H9 (cell line): ENCODE results near the gene CISD3. TPM values are rescaled to one million over a fixed set of nuclear protein-coding genes. Genes with fewer than 3 reads are reported as not detected.

ENCODE experiments used
- DNase-seq: peaks from one replicate; pipeline ENCODE4 v3.0.0-alpha.2; 2017
- H2AFZ ChIP-seq: one replicate; pipeline ENCODE4 v1.6.1; 2013; ENCODE audit warnings: mild to moderate bottlenecking, low read length, control low read depth, moderate library complexity
- H2AK5ac ChIP-seq: 2 replicates; pipeline ENCODE4 v1.6.1; 2013; ENCODE audit warnings: low read length, control low read depth, mixed read lengths; ENCODE audit not compliant: insufficient read length
- H2BK120ac ChIP-seq: one replicate; pipeline ENCODE4 v1.6.1; 2013; ENCODE audit warnings: low read depth, mild to moderate bottlenecking, low read length, control low read depth, inconsistent platforms; ENCODE audit not compliant: poor library complexity, severe bottlenecking
- H2BK12ac ChIP-seq: 2 replicates; pipeline ENCODE4 v1.6.1; 2013; ENCODE audit warnings: low read length, control low read depth, mixed read lengths, low read depth; ENCODE audit not compliant: insufficient read length
- H2BK15ac ChIP-seq: 2 replicates; pipeline ENCODE4 v1.6.1; 2013; ENCODE audit warnings: low read depth, low read length, control low read depth
- H2BK20ac ChIP-seq: one replicate; pipeline ENCODE4 v1.6.1; 2013; ENCODE audit warnings: low read depth, mild to moderate bottlenecking, low read length, control low read depth, inconsistent platforms; ENCODE audit not compliant: poor library complexity, severe bottlenecking
- H2BK5ac ChIP-seq: 2 replicates; pipeline ENCODE4 v1.6.1; 2013; ENCODE audit warnings: low read length, control low read depth, mixed read lengths; ENCODE audit not compliant: insufficient read length
- H3K14ac ChIP-seq: 2 replicates; pipeline ENCODE4 v1.6.1; 2013; ENCODE audit warnings: low read length, control low read depth; ENCODE audit not compliant: insufficient read depth
- H3K18ac ChIP-seq: 2 replicates; pipeline ENCODE4 v1.6.1; 2013; ENCODE audit warnings: low read depth, mild to moderate bottlenecking, mixed read lengths, low read length, control low read depth; ENCODE audit not compliant: insufficient read length
- H3K23ac ChIP-seq: 2 replicates; pipeline ENCODE4 v1.6.1; 2013; ENCODE audit warnings: low read length, control low read depth, mixed read lengths, low read depth; ENCODE audit not compliant: insufficient read length
- H3K23me2 ChIP-seq: 2 replicates; pipeline ENCODE4 v1.6.1; 2013; ENCODE audit warnings: low read depth, mild to moderate bottlenecking, mixed read lengths, low read length, control low read depth; ENCODE audit not compliant: insufficient read length, poor library complexity, severe bottlenecking
- H3K27ac ChIP-seq: 2 replicates; pipeline ENCODE4 v1.5.1; 2013; ENCODE audit warnings: low read length, control low read depth, mixed read lengths, low read depth; ENCODE audit not compliant: insufficient read length
- H3K27me3 ChIP-seq: 2 replicates; pipeline ENCODE4 v1.6.1; 2013; ENCODE audit warnings: low read length, control low read depth, inconsistent platforms; ENCODE audit not compliant: insufficient read depth
- H3K4ac ChIP-seq: 2 replicates; pipeline ENCODE4 v1.6.1; 2013; ENCODE audit warnings: low read depth, mild to moderate bottlenecking, control low read depth, inconsistent platforms, low read length, moderate library complexity
- H3K4me1 ChIP-seq: 2 replicates; pipeline ENCODE4 v1.6.1; 2013; ENCODE audit warnings: low read length, control low read depth, inconsistent platforms; ENCODE audit not compliant: insufficient read depth
- H3K4me2 ChIP-seq: 2 replicates; pipeline ENCODE4 v1.6.1; 2013; ENCODE audit warnings: low read length, control low read depth, mixed read lengths; ENCODE audit not compliant: insufficient read length, insufficient read depth
- H3K56ac ChIP-seq: 2 replicates; pipeline ENCODE4 v1.6.1; 2013; ENCODE audit warnings: low read depth, mild to moderate bottlenecking, mixed read lengths, low read length, control low read depth; ENCODE audit not compliant: insufficient read length
- H3K79me1 ChIP-seq: 2 replicates; pipeline ENCODE4 v1.6.1; 2013; ENCODE audit warnings: low read depth, mild to moderate bottlenecking, moderate library complexity, low read length, control low read depth, inconsistent platforms; ENCODE audit not compliant: insufficient read depth, poor library complexity, severe bottlenecking
- H3K79me2 ChIP-seq: 2 replicates; pipeline ENCODE4 v1.6.1; 2013; ENCODE audit warnings: low read length, control low read depth, inconsistent platforms; ENCODE audit not compliant: insufficient read depth
- H3K9ac ChIP-seq: 2 replicates; pipeline ENCODE4 v1.6.1; 2013; ENCODE audit warnings: low read length, control low read depth, mixed read lengths; ENCODE audit not compliant: insufficient read length; ENCODE audit errors: extremely low read depth
- H3K9me3 ChIP-seq: one replicate; pipeline ENCODE4 v1.6.1; 2013; ENCODE audit warnings: low read depth, low read length, inconsistent platforms; ENCODE audit not compliant: control insufficient read depth
- H3T11ph ChIP-seq: one replicate; pipeline ENCODE4 v1.6.1; 2013; ENCODE audit warnings: mild to moderate bottlenecking, low read length, control low read depth, inconsistent platforms
- H4K20me1 ChIP-seq: one replicate; pipeline ENCODE4 v1.6.1; 2013; ENCODE audit not compliant: control insufficient read depth, insufficient read length, insufficient read depth
- H4K5ac ChIP-seq: 2 replicates; pipeline ENCODE4 v1.6.1; 2013; ENCODE audit warnings: low read depth, mild to moderate bottlenecking, mixed read lengths, low read length, control low read depth; ENCODE audit not compliant: insufficient read length
- H4K8ac ChIP-seq: replicated peaks from 2 replicates; pipeline ENCODE4 v1.6.1; 2013; ENCODE audit warnings: low read length, control low read depth, mixed read lengths, low read depth; ENCODE audit not compliant: insufficient read length
- H4K91ac ChIP-seq: 2 replicates; pipeline ENCODE4 v1.6.1; 2013; ENCODE audit warnings: low read depth, mild to moderate bottlenecking, moderate library complexity, mixed read lengths, low read length, control low read depth; ENCODE audit not compliant: insufficient read length
- H3K27ac Mint-ChIP-seq, 3 experiments: 2 replicates in 2 of 3; 3 replicates in 1 of 3; pipeline ENCODE4 v1.8.0; 2020 to 2021; ENCODE audit warnings: mixed read lengths in 3 of 3, mild to moderate bottlenecking in 1 of 3, moderate library complexity in 1 of 3
- H3K27me3 Mint-ChIP-seq: 2 replicates; pipeline ENCODE4 v1.8.0; 2021; ENCODE audit warnings: low read depth, mild to moderate bottlenecking, moderate library complexity, mixed read lengths
- H3K36me3 Mint-ChIP-seq, 3 experiments: 2 replicates in 2 of 3; 3 replicates in 1 of 3; pipeline ENCODE4 v1.8.0; 2020 to 2021; ENCODE audit warnings: low read depth in 3 of 3, mixed read lengths in 3 of 3; ENCODE audit not compliant: insufficient read depth in 1 of 3
- H3K4me1 Mint-ChIP-seq, 2 experiments: 2 replicates each; pipeline ENCODE4 v1.8.0; 2020; ENCODE audit warnings: mixed read lengths in 2 of 2
- H3K4me3 Mint-ChIP-seq, 2 experiments: 2 replicates in 1 of 2; 3 replicates in 1 of 2; pipeline ENCODE4 v1.8.0; 2020 to 2021; ENCODE audit warnings: mild to moderate bottlenecking in 2 of 2, mixed read lengths in 2 of 2, moderate library complexity in 1 of 2
- H3K9me3 Mint-ChIP-seq, 2 experiments: 2 replicates in 1 of 2; 3 replicates in 1 of 2; pipeline ENCODE4 v1.8.0; 2020; ENCODE audit warnings: mild to moderate bottlenecking in 2 of 2, mixed read lengths in 2 of 2, moderate library complexity in 1 of 2
- WGBS: extraction: QIAGEN DNeasy Blood & Tissue Kit; methylation state at CpG from one replicate; pipeline ENCODE4 v1.1.7; 2013; ENCODE audit warnings: missing lambda C conversion rate, low lambda C conversion rate, mixed read lengths; ENCODE audit not compliant: insufficient read length; ENCODE audit errors: extremely low coverage; 5-methylcytosine and 5-hydroxymethylcytosine counted together
- total RNA-seq: library from RNA; stranded (reverse); gene quantifications from 2 replicates; pipeline ENCODE4 v1.2.1, GENCODE V29; 2021
- TF ChIP-seq, protein P1 (sequence below): fragments of 200-600 bp; sonication (generic); conservative IDR thresholded peaks from 3 replicates; pipeline ENCODE4 v1.8.0; 2021; ENCODE audit warnings: antibody characterized with exemption, mild to moderate bottlenecking

Gene CISD3
- total RNA-seq, 1 experiment from 2014 or later = 10.7 TPM

DNA sequence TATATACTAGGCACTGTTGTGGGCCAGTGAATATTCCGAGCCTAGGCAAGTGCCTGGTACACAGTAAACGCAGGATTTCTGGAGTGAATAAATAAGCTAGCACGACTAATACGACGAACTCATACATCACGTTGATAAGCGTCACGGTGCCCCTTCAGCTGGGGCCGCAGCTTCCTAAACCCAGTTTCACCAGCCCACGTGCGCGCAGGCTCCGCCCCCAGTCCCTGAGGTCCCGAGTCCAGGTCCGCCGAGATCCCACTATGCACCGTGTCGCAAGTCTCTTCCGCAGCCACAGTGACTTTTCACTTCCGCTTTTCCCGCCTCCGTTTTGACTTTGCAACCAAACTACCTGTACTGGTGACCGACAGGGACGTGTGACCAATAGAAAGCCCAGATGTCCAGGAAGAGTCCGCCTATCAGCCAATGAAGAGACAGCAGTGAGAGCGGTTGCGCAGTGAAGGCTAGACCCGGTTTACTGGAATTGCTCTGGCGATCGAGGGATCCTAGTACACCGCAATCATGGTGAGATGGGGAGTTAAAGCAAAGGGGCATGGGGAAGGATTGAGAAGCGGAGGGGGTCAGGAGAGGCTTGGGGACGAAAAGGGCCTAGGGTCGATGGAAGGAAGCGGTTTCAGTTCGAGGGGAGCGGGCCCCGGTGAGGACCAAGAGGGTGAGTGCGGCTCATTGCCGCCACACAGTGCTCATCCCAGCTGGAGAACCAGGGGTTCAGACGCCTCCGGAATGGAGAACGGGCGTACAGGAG is 22.3 kb downstream of the CISD3 start, which contains the start of gene PSMB3:
TSS of gene PSMB3 (plus strand) at position 434 of the 763 bp plus-strand sequence. CDS start at position 520, 86 bp downstream.
- Histone ChIP-seq H2BK12ac (no peak within 1 kb of the TSS), H3K27me3 (no peaks in the 10 kb centered on the region), H3K14ac (peak within 1 kb of the TSS; percentile 74), H2BK120ac (no peak within 1 kb of the TSS), H3K9me3 (no peaks in the 10 kb centered on the region), H3K18ac (peak within 1 kb of the TSS; percentile 68), H2BK5ac (no peak within 1 kb of the TSS), H4K20me1 (no peaks in the 10 kb centered on the region), H3K23ac (no peak within 1 kb of the TSS), H3K9ac (peak within 1 kb of the TSS; percentile 83), H3K56ac (no peak within 1 kb of the TSS), H4K5ac (no peak within 1 kb of the TSS), H4K8ac (no peak within 1 kb of the TSS), H3K27ac (no peak within 1 kb of the TSS), H3K79me2 (0 out of 2 replicates have a peak, but pooled peaks cover 2% of the 10 kb centered on the region), H3K4ac (no peak within 1 kb of the TSS), H3K4me2 (peak within 1 kb of the TSS; percentile 98), H2BK20ac (no peak within 1 kb of the TSS), H2AK5ac (no peak within 1 kb of the TSS), H2AFZ (no peak within 1 kb of the TSS), H3T11ph (no peak within 1 kb of the TSS), H2BK15ac (no peak within 1 kb of the TSS), H3K4me1 (no peaks in the 10 kb centered on the region), H4K91ac (no peak within 1 kb of the TSS), H3K23me2 (peaks cover 29% of the 10 kb centered on the region), H3K79me1 (no peaks in the 10 kb centered on the region)
- TF ChIP-seq, protein P1, sequence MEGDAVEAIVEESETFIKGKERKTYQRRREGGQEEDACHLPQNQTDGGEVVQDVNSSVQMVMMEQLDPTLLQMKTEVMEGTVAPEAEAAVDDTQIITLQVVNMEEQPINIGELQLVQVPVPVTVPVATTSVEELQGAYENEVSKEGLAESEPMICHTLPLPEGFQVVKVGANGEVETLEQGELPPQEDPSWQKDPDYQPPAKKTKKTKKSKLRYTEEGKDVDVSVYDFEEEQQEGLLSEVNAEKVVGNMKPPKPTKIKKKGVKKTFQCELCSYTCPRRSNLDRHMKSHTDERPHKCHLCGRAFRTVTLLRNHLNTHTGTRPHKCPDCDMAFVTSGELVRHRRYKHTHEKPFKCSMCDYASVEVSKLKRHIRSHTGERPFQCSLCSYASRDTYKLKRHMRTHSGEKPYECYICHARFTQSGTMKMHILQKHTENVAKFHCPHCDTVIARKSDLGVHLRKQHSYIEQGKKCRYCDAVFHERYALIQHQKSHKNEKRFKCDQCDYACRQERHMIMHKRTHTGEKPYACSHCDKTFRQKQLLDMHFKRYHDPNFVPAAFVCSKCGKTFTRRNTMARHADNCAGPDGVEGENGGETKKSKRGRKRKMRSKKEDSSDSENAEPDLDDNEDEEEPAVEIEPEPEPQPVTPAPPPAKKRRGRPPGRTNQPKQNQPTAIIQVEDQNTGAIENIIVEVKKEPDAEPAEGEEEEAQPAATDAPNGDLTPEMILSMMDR = no peak
- H3K9me3 Mint-ChIP-seq = peaks cover 0 to 3% of the 10 kb centered on the region in 2 experiments; a peak in 2 of 5 replicates
- peaks cover 11% of the 10 kb centered on the region for H3K27me3 Mint-ChIP-seq
- peak within 1 kb of the TSS; percentile 88 to 98 (median 98) for H3K27ac Mint-ChIP-seq
- WGBS = no CpG with 5 or more reads among the region's 44 CpGs
- H3K36me3 Mint-ChIP-seq = peaks cover 17 to 28% (median 25%) of the 10 kb centered on the region in 3 experiments
- peak within 1 kb of the TSS; percentile 97 for H3K4me3 Mint-ChIP-seq
- DNase-seq = peak; percentile 100
- H3K4me1 Mint-ChIP-seq = peaks cover 20% of the 10 kb centered on the region in 2 experiments
